Muscle of leg (tissue), 11 donors: ENCODE results near the gene BDH1. TPM values are rescaled to one million over a fixed set of nuclear protein-coding genes. Genes with fewer than 3 reads are reported as not detected.
"Not testable (repeated sequence)": the region's sequence is repeated elsewhere in the genome, so short reads cannot be mapped to it uniquely, and the experiment has no call there.

Experiments used
- DNase-seq: peaks from one replicate; pipeline ENCODE4 v3.0.0; 2013
- H3K27ac ChIP-seq: one replicate; pipeline ENCODE4 v1.5.1; 2013; ENCODE audit warnings: mild to moderate bottlenecking, low read length, control low read depth
- H3K27me3 ChIP-seq: one replicate; pipeline ENCODE4 v1.6.1; 2013; ENCODE audit warnings: low read length; ENCODE audit not compliant: control insufficient read depth, insufficient read depth
- H3K36me3 ChIP-seq: one replicate; pipeline ENCODE4 v1.6.1; 2013; ENCODE audit warnings: low read length; ENCODE audit not compliant: control insufficient read depth, insufficient read depth
- H3K4me1 ChIP-seq: one replicate; pipeline ENCODE4 v1.6.1; 2013; ENCODE audit warnings: low read length; ENCODE audit not compliant: control insufficient read depth, insufficient read depth
- H3K4me3 ChIP-seq: one replicate; pipeline ENCODE4 v1.5.1; 2013; ENCODE audit warnings: low read length, control low read depth
- H3K9me3 ChIP-seq: replicated peaks from 2 replicates; pipeline ENCODE4 v1.6.1; 2013; ENCODE audit warnings: low read depth, low read length; ENCODE audit not compliant: control insufficient read depth
- WGBS: methylation state at CpG from one replicate; pipeline ENCODE4 v1.1.5; 2013; ENCODE audit warnings: missing lambda C conversion rate; ENCODE audit not compliant: insufficient coverage; 5-methylcytosine and 5-hydroxymethylcytosine counted together
- polyA plus RNA-seq, 8 donors: library from polyadenylated mRNA; unstranded; fragments of 120-200 nt; gene quantifications; one replicate each; pipeline versions ENCODE4 v1.2.1 to v1.2.3, GENCODE V29; 2013; ENCODE audit warnings: inconsistent platforms in 1 of 8, low replicate concordance in 1 of 8; ENCODE audit not compliant: insufficient read length in 8 of 8, insufficient read depth in 1 of 8
- total RNA-seq: library from RNA; stranded (reverse); fragments of 120-200 nt; gene quantifications from one replicate; pipeline ENCODE4 v1.2.4, GENCODE V29; 2013

The BDH1 gene
- total and polyA plus RNA-seq, 9 donors = 3.2 to 7.4 (median 3.9) TPM

DNA sequence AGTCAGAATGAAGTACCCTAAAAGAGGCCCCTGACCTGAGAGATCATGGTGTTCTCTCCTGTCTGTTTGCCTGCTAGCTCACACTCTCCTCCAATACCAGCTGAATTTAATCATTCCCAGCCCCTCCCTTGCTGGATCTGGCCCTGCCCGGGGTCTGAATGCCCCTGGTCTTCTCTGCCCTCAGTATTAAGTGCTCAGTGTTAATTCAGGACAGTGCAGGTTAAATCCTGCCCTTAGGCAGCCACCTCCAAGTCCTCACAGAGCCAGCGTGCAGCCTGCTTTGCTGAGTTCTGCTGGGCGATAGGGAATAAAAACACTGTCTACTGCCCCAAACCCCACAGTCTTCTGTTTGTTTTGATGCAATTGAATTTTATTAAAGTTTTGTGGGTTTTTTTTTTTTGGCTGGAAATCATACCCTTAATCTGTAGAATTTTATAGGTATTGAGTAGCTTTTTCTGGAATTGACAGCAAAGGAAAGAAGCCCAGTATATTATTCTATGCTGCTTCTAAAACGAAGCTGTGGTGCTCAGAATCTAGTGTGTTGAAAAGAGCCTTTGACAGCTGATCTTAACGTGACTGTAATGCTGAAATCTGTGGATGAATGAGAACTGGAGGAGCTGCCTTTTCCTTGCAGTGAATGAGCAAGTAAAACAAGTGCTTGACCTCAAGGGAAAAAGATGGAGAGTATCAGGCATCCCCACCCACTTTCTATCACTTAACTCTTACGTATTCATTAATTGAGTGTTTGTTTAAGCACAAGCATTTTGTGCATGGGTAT lies 12.3 kb upstream of the BDH1 start:
- Histone ChIP-seq H3K4me1 (no peaks in the 10 kb centered on the region), H3K4me3 (no peak overlapping the region), H3K9me3 (peaks cover 2% of the 10 kb centered on the region), H3K27me3 (peaks cover 2% of the 10 kb centered on the region), H3K36me3 (no peaks in the 10 kb centered on the region), H3K27ac (no peak overlapping the region)
- 29% methylated on average over 2 of the region's 6 CpGs for WGBS
- DNase-seq = no peak

DNA sequence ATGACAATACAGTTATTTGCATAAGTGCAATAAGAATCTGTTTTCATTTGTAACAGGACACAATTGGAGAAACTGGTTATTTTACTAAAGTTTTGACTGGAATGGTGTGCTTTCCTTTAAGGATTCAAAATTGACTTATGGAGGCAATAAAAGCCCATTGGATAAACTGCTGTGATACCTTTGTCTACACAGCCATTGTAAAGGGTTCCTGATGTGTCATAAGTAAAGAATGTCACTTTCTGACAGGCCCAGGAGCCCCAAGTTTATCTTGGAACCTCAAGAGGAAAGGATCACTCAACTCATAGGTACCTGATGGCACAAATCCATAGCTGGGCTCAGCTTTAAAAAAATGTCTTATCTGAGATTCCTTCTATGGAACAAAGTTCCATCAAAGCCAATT lies 10.4 kb upstream of the BDH1 start:
- DNase-seq, H3K4me1 ChIP-seq, H3K27ac ChIP-seq, H3K4me3 ChIP-seq, H3K9me3 ChIP-seq, H3K36me3 ChIP-seq, H3K27me3 ChIP-seq: not testable (repeated sequence)

DNA sequence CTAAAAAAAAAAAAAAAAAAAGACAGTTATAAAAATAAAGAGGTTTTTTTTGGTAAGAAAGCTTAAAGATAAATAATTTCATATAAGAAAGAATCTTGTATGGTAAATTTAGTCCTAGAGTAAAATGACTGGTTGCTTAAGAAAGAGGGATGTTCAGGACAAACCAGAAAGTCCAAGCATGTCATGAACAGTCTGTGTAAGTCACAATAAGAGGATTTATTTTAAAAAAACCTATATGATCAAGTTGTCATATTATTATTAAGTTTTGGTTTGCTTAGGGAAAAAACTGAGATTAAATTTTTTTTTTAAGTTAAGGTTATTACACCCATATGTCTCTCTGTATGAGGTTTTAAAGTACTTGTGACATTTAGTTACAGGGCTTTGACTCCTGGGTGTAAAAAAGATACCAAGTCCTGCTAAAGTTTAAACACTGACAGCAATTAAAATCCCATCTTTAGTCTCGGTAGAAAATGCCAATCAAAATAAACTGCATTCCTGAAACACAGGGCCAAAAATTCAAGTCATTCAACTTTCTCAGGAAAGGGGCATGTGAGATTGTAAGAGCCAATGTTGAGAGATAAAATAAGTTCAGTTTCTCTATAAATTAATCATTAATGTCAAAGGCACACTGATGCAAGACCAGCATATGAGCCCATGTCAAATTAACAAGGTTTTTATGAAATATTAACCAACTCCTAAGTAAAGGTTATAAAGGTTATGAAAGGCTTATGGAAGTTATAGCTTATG lies 8.5 kb upstream of the BDH1 start:
- Histone ChIP-seq H3K9me3 (peaks cover 2% of the 10 kb centered on the region), H3K36me3 (no peaks in the 10 kb centered on the region), H3K27ac (no peak overlapping the region), H3K4me3 (no peak overlapping the region), H3K4me1 (no peaks in the 10 kb centered on the region), H3K27me3 (peaks cover 10% of the 10 kb centered on the region)
- DNase-seq = no peak
- no CpG with 5 or more reads among the region's 1 CpG for WGBS

DNA sequence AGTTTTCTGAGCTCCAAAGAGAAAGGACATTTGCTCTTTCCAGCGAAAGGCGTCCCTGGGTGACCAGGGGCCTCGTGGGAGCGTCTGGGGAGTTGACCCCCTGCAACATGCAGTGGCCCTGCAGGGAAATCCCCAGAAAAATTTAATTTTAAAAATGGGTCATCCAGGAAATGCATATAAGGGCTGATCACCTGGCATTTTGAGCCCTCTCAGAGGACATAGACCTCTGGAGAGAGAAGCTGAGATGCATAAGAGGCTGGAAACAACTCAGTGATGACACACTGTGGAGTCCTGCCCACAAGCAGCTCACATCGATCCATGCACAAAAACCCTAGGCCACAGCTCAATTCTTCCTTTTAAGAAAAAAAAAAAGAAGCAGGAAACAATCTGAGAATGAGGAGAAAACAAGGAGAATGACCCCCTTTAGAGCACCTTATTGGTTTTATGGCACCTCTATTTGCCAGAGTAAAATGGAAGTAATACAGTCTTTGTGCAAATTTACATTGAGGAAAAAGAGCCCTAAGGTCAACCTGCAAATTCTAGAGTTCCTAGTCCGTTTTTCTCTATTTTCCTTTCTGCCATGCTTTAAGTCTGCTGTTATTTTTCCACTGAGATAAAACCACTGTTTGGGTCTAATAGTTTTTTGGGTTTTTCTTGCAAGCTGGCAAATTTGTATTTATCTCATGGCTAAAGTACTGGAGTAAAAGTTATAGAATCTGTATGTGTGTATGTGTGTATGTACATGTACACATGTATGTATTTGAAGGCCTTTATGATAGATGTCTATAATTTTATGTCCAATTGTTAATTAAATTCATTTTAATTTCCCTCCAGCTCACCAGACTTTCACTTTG lies 6.9 kb upstream of the BDH1 start:
- WGBS = 79% methylated on average over 4 of the region's 6 CpGs
- Histone ChIP-seq H3K36me3 (no peaks in the 10 kb centered on the region), H3K4me1 (no peaks in the 10 kb centered on the region), H3K27ac (no peak overlapping the region), H3K4me3 (no peak overlapping the region), H3K27me3 (peaks cover 20% of the 10 kb centered on the region), H3K9me3 (peaks cover 2% of the 10 kb centered on the region)
- DNase-seq = no peak

DNA sequence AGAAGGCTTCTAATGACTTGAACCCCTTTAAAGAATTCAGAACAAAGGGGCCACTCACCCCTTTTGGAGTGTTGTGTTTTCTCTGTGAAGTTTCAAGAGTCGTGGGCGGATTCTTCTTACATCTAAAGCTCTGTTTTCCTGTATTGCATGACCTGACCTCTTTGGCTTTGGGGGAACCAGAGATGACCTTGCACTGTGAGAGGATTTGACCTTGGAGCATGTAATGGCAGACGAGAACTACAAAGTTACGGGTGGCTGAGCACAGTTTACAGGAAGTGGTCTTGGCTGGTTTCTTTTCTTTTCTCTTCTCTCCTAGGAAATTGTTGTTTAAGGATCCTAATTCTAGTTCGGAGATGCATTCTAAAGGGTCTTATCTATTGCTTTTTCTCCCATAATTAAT lies 6.2 kb upstream of the BDH1 start:
- Histone ChIP-seq H3K4me3 (no peak overlapping the region), H3K27ac (no peak overlapping the region), H3K27me3 (peaks cover 25% of the 10 kb centered on the region), H3K36me3 (no peaks in the 10 kb centered on the region), H3K4me1 (no peaks in the 10 kb centered on the region), H3K9me3 (peaks cover 2% of the 10 kb centered on the region)
- WGBS = no CpG with 5 or more reads among the region's 5 CpGs
- no peak for DNase-seq

DNA sequence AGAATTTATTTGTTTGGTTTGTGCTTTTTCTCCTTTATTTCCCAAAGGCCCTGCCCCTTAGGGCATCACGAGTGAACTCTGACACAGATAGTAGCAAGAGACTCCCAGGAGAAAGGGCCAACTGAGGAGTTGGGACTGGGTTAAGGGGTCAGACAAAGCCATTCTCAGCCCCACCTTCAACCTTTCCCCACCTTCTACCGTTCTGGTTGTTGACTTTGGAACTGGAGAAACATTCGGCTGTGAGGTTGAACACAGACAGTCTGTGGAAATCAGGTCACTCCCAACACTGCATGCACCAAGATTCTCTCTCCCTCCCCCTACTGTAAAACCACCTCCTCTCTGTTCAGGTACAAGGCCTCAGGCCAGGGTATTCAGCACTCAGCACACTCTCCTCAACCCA lies 3.9 kb upstream of the BDH1 start:
- no peak overlapping the region for H3K4me3 ChIP-seq
- no peak overlapping the region for H3K27ac ChIP-seq
- no peaks in the 10 kb centered on the region for H3K36me3 ChIP-seq
- peaks cover 10% of the 10 kb centered on the region for H3K4me1 ChIP-seq
- no CpG with 5 or more reads among the region's 3 CpGs for WGBS
- peaks cover 2% of the 10 kb centered on the region for H3K9me3 ChIP-seq
- no peak for DNase-seq
- peaks cover 44% of the 10 kb centered on the region for H3K27me3 ChIP-seq

DNA sequence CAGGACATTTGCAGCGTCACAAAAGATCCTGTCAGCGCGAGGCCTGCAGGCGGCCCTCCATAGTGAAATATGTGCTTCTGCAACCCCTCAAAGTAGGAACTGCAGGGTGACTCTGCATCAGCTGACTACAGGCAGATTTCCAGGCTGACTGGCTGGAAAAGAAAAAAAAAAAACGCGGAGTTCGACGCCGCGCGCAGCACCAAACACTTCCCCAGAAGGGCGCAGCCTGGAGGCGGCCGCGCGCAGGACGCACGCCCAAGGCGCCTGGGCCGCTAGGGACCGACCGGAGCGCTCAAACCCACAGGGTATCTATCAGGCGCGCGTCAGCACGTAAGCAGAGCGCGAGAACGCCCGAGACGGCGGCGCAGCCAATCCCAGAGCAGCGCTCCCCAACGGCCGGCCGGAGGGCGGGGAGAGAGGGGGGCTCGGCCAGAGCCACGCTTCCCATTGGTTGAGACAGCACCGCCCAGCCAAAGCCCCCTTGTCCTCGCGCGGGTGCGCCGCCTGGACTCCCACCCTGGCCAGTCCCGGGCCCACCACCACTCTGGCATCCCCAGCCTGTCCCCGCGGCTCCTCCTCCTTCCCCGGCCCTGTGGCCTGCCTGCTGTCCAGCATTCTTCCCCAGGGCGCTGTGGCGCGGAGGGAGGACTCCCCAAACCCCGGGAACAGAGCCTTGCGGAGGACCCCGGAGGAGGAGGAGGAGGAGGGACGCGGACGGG lies 1.0 kb downstream of the BDH1 start:
- Histone ChIP-seq H3K4me3 (peak overlapping the region; percentile 80), H3K27ac (peak overlapping the region; percentile 85), H3K27me3 (peaks cover 39% of the 10 kb centered on the region), H3K4me1 (peaks cover 18% of the 10 kb centered on the region), H3K36me3 (no peaks in the 10 kb centered on the region), H3K9me3 (no peaks in the 10 kb centered on the region)
- WGBS = under 1% methylated on average over 51 of the region's 60 CpGs
- DNase-seq = peak; percentile 96

DNA sequence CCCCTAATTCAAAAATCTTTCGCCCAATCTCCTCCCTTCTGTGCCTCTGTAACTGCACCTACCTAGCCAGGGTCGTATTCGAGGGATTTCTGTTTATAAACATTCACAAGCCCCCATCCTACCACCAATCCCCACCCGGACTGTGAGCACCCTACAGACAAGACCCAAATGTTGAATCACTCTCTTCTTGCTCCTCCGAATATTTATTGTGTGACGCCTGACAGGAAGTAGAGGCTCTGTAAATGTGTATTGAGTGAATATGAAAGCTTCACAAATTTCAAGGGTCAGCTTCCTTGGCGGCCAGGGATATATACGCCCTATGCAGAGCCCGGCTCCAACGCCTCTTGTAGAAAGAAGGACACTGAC lies 1.6 kb downstream of the BDH1 start:
- peaks cover 36% of the 10 kb centered on the region for H3K27me3 ChIP-seq
- peak overlapping the region; percentile 85 for H3K27ac ChIP-seq
- no peaks in the 10 kb centered on the region for H3K9me3 ChIP-seq
- peaks cover 18% of the 10 kb centered on the region for H3K4me1 ChIP-seq
- H3K4me3 ChIP-seq = peak overlapping the region; percentile 80
- 17% methylated on average over 6 of the region's 10 CpGs for WGBS
- no peaks in the 10 kb centered on the region for H3K36me3 ChIP-seq
- DNase-seq = no peak

DNA sequence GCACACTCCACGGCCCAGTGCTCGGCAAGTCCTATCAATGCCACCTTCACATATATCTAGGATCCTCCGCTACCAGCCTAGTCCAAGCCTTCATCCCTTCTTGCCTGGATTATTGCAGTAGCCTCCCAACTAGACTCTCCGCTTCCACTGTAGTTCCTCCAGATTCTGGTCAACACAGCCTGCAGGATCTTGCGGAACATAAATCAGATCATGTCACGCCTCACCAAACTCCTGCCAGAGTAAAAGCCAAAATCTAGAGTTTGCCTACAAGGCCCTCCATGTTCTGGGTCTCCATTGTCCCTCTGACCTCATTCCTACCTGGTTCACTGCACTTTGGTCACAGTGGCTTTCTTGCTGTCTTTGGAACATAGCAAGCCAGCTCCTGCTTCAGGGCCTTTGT lies 3.6 kb downstream of the BDH1 start:
- WGBS = 94% methylated on average over 6 of the region's 6 CpGs
- Histone ChIP-seq H3K9me3 (no peaks in the 10 kb centered on the region), H3K4me1 (peaks cover 24% of the 10 kb centered on the region), H3K36me3 (no peaks in the 10 kb centered on the region), H3K4me3 (no peak overlapping the region), H3K27ac (no peak overlapping the region), H3K27me3 (peaks cover 21% of the 10 kb centered on the region)
- DNase-seq = no peak
